H1 (cell line): ENCODE results near the gene CWC15. TPM values are rescaled to one million over a fixed set of nuclear protein-coding genes. Genes with fewer than 3 reads are reported as not detected.

Experiments used
- BRCA1 ChIP-seq: IDR thresholded peaks from 2 replicates; pipeline ENCODE4 v1.6.1; 2012; ENCODE audit warnings: low read depth, low read length, improper control_type of control experiment
- NANOG ChIP-seq: IDR thresholded peaks from 2 replicates; pipeline ENCODE4 v1.6.1; 2011; ENCODE audit warnings: low read length, low read depth, mild to moderate bottlenecking, inconsistent platforms; ENCODE audit not compliant: insufficient read depth, poor library complexity, severe bottlenecking
- RFX5 ChIP-seq: IDR thresholded peaks from 2 replicates; pipeline ENCODE4 v1.6.1; 2011; ENCODE audit warnings: low read depth, low read length, improper control_type of control experiment, borderline replicate concordance
- SP1 ChIP-seq: IDR thresholded peaks from 2 replicates; pipeline ENCODE4 v1.6.1; 2011; ENCODE audit warnings: low read depth, low read length
- SP2 ChIP-seq: IDR thresholded peaks from 2 replicates; pipeline ENCODE4 v1.6.1; 2012; ENCODE audit warnings: mild to moderate bottlenecking, low read length, inconsistent platforms
- ZNF274 ChIP-seq: IDR thresholded peaks from 2 replicates; pipeline ENCODE4 v1.7.0; 2012; ENCODE audit warnings: low read length, borderline replicate concordance; ENCODE audit errors: extremely low read depth
- polyA plus RNA-seq, 7 experiments: library from polyadenylated mRNA; depleted of rRNA in 3 of 7; stranded (reverse) in 5 of 7; unstranded in 2 of 7; fragments of >200 nt in 5 of 7; fragments of 200-250 nt in 2 of 7; gene quantifications; 1 replicate in 5 of 7; 2 replicates in 1 of 7; 4 replicates in 1 of 7; pipeline versions ENCODE4 v1.2.1 to v1.2.3, GENCODE V29; 2011 to 2013; ENCODE audit warnings: missing spikeins in 2 of 7, mixed read lengths in 2 of 7
- total RNA-seq: library from RNA; stranded (reverse); fragmentation: NEBNext Ultra II Directional; extraction: Animal tissue kit (Norgen Biotek cat#: 25700); gene quantifications from 2 replicates; pipeline ENCODE4 v1.2.1, GENCODE V29; 2021
- TF ChIP-seq, protein P1 (sequence below): fragments of 300-600 bp; sonication (generic); IDR thresholded peaks from 2 replicates; pipeline ENCODE4 v1.7.1; 2012; ENCODE audit warnings: low read length, moderate library complexity, mild to moderate bottlenecking, inconsistent platforms; ENCODE audit not compliant: insufficient replicate concordance
- TF ChIP-seq, protein P2 (sequence below): IDR thresholded peaks from 2 replicates; pipeline ENCODE4 v1.6.1; 2012; ENCODE audit warnings: inconsistent platforms

Gene CWC15
- total and polyA plus RNA-seq, 2 of the 8 experiments (the other 6 are each of a cell fraction or from before 2014, with no cell fraction given), result 15.7 to 59.4 TPM

DNA sequence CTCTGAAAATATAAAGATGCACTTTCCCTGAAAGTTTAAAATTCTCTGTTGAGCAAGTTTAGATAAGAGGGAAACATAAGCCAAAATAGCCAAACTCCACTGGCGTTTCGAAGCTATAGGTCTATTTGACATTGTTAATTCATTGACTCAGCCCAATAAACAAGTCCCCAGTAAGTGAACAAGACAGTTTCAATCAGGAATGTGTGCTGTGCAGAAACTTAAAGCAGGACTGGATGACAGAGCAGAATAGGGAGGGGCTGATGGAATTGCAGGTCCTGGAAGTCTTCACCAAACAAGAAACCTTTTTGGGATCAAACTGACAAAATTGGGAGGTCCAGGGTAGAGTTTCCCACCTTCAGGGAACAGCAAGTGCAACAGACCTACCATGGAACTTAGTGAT is 42.8 kb upstream of the CWC15 start (continued):
- TF ChIP-seq, protein P1, sequence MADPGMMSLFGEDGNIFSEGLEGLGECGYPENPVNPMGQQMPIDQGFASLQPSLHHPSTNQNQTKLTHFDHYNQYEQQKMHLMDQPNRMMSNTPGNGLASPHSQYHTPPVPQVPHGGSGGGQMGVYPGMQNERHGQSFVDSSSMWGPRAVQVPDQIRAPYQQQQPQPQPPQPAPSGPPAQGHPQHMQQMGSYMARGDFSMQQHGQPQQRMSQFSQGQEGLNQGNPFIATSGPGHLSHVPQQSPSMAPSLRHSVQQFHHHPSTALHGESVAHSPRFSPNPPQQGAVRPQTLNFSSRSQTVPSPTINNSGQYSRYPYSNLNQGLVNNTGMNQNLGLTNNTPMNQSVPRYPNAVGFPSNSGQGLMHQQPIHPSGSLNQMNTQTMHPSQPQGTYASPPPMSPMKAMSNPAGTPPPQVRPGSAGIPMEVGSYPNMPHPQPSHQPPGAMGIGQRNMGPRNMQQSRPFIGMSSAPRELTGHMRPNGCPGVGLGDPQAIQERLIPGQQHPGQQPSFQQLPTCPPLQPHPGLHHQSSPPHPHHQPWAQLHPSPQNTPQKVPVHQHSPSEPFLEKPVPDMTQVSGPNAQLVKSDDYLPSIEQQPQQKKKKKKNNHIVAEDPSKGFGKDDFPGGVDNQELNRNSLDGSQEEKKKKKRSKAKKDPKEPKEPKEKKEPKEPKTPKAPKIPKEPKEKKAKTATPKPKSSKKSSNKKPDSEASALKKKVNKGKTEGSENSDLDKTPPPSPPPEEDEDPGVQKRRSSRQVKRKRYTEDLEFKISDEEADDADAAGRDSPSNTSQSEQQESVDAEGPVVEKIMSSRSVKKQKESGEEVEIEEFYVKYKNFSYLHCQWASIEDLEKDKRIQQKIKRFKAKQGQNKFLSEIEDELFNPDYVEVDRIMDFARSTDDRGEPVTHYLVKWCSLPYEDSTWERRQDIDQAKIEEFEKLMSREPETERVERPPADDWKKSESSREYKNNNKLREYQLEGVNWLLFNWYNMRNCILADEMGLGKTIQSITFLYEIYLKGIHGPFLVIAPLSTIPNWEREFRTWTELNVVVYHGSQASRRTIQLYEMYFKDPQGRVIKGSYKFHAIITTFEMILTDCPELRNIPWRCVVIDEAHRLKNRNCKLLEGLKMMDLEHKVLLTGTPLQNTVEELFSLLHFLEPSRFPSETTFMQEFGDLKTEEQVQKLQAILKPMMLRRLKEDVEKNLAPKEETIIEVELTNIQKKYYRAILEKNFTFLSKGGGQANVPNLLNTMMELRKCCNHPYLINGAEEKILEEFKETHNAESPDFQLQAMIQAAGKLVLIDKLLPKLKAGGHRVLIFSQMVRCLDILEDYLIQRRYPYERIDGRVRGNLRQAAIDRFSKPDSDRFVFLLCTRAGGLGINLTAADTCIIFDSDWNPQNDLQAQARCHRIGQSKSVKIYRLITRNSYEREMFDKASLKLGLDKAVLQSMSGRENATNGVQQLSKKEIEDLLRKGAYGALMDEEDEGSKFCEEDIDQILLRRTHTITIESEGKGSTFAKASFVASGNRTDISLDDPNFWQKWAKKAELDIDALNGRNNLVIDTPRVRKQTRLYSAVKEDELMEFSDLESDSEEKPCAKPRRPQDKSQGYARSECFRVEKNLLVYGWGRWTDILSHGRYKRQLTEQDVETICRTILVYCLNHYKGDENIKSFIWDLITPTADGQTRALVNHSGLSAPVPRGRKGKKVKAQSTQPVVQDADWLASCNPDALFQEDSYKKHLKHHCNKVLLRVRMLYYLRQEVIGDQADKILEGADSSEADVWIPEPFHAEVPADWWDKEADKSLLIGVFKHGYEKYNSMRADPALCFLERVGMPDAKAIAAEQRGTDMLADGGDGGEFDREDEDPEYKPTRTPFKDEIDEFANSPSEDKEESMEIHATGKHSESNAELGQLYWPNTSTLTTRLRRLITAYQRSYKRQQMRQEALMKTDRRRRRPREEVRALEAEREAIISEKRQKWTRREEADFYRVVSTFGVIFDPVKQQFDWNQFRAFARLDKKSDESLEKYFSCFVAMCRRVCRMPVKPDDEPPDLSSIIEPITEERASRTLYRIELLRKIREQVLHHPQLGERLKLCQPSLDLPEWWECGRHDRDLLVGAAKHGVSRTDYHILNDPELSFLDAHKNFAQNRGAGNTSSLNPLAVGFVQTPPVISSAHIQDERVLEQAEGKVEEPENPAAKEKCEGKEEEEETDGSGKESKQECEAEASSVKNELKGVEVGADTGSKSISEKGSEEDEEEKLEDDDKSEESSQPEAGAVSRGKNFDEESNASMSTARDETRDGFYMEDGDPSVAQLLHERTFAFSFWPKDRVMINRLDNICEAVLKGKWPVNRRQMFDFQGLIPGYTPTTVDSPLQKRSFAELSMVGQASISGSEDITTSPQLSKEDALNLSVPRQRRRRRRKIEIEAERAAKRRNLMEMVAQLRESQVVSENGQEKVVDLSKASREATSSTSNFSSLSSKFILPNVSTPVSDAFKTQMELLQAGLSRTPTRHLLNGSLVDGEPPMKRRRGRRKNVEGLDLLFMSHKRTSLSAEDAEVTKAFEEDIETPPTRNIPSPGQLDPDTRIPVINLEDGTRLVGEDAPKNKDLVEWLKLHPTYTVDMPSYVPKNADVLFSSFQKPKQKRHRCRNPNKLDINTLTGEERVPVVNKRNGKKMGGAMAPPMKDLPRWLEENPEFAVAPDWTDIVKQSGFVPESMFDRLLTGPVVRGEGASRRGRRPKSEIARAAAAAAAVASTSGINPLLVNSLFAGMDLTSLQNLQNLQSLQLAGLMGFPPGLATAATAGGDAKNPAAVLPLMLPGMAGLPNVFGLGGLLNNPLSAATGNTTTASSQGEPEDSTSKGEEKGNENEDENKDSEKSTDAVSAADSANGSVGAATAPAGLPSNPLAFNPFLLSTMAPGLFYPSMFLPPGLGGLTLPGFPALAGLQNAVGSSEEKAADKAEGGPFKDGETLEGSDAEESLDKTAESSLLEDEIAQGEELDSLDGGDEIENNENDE, result no peak
- TF ChIP-seq BRCA1, result no peak
- no peak for TF ChIP-seq NANOG
- no peak for TF ChIP-seq SP2
- TF ChIP-seq RFX5, result no peak
- no peak for TF ChIP-seq SP1
- TF ChIP-seq, protein P2, sequence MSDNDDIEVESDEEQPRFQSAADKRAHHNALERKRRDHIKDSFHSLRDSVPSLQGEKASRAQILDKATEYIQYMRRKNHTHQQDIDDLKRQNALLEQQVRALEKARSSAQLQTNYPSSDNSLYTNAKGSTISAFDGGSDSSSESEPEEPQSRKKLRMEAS, result no peak
- no peak for TF ChIP-seq ZNF274
